Neural cell (in vitro differentiated cells): ENCODE data around the gene LCN9. TPM values are rescaled to one million over a fixed set of nuclear protein-coding genes. Genes with fewer than 3 reads are reported as not detected.
A peak's percentile ranks its signal among the peaks of the same experiment; 100 is the strongest.

ENCODE experiments used
- H2AFZ ChIP-seq: fragments of 200-600, 300-800 bp; sonication (generic), shearing (Covaris generic); 2 replicates; pipeline ENCODE4 v1.6.0; 2014; ENCODE audit warnings: low read depth, mild to moderate bottlenecking, antibody characterized with exemption, low read length, moderate library complexity
- H3F3A ChIP-seq: fragments of 200-600 bp; shearing (Covaris generic); 2 replicates; pipeline ENCODE4 v1.6.1; 2016; ENCODE audit warnings: mild to moderate bottlenecking, moderate library complexity, mixed read lengths, antibody characterized with exemption, low read length; ENCODE audit not compliant: insufficient read depth, poor library complexity, severe bottlenecking
- H3K27ac ChIP-seq: fragments of 200-600, 300-800 bp; sonication (generic), shearing (Covaris generic); 2 replicates; pipeline ENCODE4 v1.5.1; 2014; ENCODE audit warnings: mild to moderate bottlenecking, low read length, moderate library complexity
- H3K27me3 ChIP-seq: fragments of 300-800, 200-600 bp; sonication (generic), shearing (Covaris generic); 2 replicates; pipeline ENCODE4 v1.6.0; 2014; ENCODE audit warnings: mild to moderate bottlenecking, low read depth, low read length, moderate library complexity; ENCODE audit not compliant: insufficient read depth
- H3K36me3 ChIP-seq: fragments of 300-800, 200-600 bp; sonication (generic), shearing (Covaris generic); 2 replicates; pipeline ENCODE4 v1.5.1; 2014; ENCODE audit warnings: mild to moderate bottlenecking, antibody characterized with exemption, low read length, moderate library complexity; ENCODE audit not compliant: insufficient read depth
- H3K4me2 ChIP-seq: fragments of 300-800, 200-600 bp; sonication (generic), shearing (Covaris generic); 2 replicates; pipeline ENCODE4 v1.6.0; 2014; ENCODE audit warnings: mild to moderate bottlenecking, low read length
- H3K4me3 ChIP-seq: fragments of 300-800, 200-600 bp; sonication (generic), shearing (Covaris generic); 2 replicates; pipeline ENCODE4 v1.5.1; 2014; ENCODE audit warnings: mild to moderate bottlenecking, low read length, moderate library complexity
- H3K79me2 ChIP-seq: fragments of 200-600 bp; shearing (Covaris generic); replicated peaks from 2 replicates; pipeline ENCODE4 v1.6.0; 2014; ENCODE audit warnings: mild to moderate bottlenecking, low read length, moderate library complexity; ENCODE audit not compliant: insufficient read depth
- H3K9ac ChIP-seq: fragments of 300-800, 200-600 bp; sonication (generic), shearing (Covaris generic); 2 replicates; pipeline ENCODE4 v1.6.1; 2016; ENCODE audit warnings: mild to moderate bottlenecking, low read length, mixed read lengths
- H3K9me2 ChIP-seq: fragments of 200-600 bp; shearing (Covaris generic); 2 replicates; pipeline ENCODE4 v1.6.1; 2016; ENCODE audit warnings: mild to moderate bottlenecking, low read length, mixed read lengths; ENCODE audit not compliant: insufficient read depth
- H3K9me3 ChIP-seq: fragments of 200-600, 300-800 bp; sonication (generic), shearing (Covaris generic); 2 replicates; pipeline ENCODE4 v1.6.1; 2016; ENCODE audit warnings: mild to moderate bottlenecking, mixed run types, low read length, moderate library complexity, mixed read lengths
- H4K20me1 ChIP-seq: fragments of 200-600 bp; shearing (Covaris generic); 2 replicates; pipeline ENCODE4 v1.6.1; 2016; ENCODE audit warnings: mild to moderate bottlenecking, mixed run types; ENCODE audit not compliant: insufficient read depth
- CTCF ChIP-seq: fragments of 450-650 bp; IDR thresholded peaks from 2 replicates; pipeline ENCODE4 v1.5.1; 2014; ENCODE audit warnings: antibody characterized with exemption, mild to moderate bottlenecking, moderate library complexity; ENCODE audit not compliant: poor library complexity, severe bottlenecking
- MXI1 ChIP-seq: fragments of 450-650 bp; conservative IDR thresholded peaks from 2 replicates; pipeline ENCODE4 v1.6.1; 2014; ENCODE audit warnings: antibody characterized with exemption, mild to moderate bottlenecking; ENCODE audit not compliant: poor library complexity, severe bottlenecking
- POLR2AphosphoS5 ChIP-seq: IDR thresholded peaks from 2 replicates; pipeline ENCODE4 v1.6.1; 2012
- RAD21 ChIP-seq: fragments of 450-650 bp; conservative IDR thresholded peaks from 2 replicates; pipeline ENCODE4 v1.6.1; 2014; ENCODE audit warnings: antibody characterized with exemption, mild to moderate bottlenecking, moderate library complexity
- REST ChIP-seq: IDR thresholded peaks from 2 replicates; pipeline ENCODE4 v1.6.1; 2012; ENCODE audit warnings: borderline replicate concordance
- SMC3 ChIP-seq: fragments of 450-650 bp; conservative IDR thresholded peaks from 2 replicates; pipeline ENCODE4 v1.6.1; 2014; ENCODE audit warnings: antibody characterized with exemption, mild to moderate bottlenecking, moderate library complexity; ENCODE audit not compliant: poor library complexity
- TAF1 ChIP-seq: IDR thresholded peaks from 2 replicates; pipeline ENCODE4 v1.6.1; 2012; ENCODE audit warnings: low read depth
- polyA plus RNA-seq: library from polyadenylated mRNA; depleted of rRNA; stranded (reverse); fragments of >200 nt; gene quantifications from 2 replicates; pipeline ENCODE4 v1.2.3, GENCODE V29; 2014

The LCN9 gene
- polyA plus RNA-seq, 1 donor from 2014 or later = 2.5 TPM

- Histone ChIP-seq H3F3A (no peaks in the 10 kb centered on the region), H3K9me2 (no peaks in the 10 kb centered on the region), H2AFZ (no peak overlapping the region), H3K4me2 (no peak overlapping the region), H3K9me3 (no peaks in the 10 kb centered on the region), H3K36me3 (no peaks in the 10 kb centered on the region), H3K4me3 (peak overlapping the region; percentile 37), H4K20me1 (no peaks in the 10 kb centered on the region), H3K9ac (peak overlapping the region; percentile 21), H3K27me3 (no peaks in the 10 kb centered on the region), H3K79me2 (peaks cover 21% of the 10 kb centered on the region), H3K27ac (peak overlapping the region; percentile 3)
- TF ChIP-seq RAD21 (no peak), REST (no peak), TAF1 (peak; percentile 29)
Measured at GRCh38 chr9:135644631-135645218, 18.4 kb upstream of the LCN9 start.

- Histone ChIP-seq H3F3A (no peaks in the 10 kb centered on the region), H3K79me2 (peaks cover 22% of the 10 kb centered on the region), H2AFZ (peak overlapping the region; percentile 30), H3K9me2 (no peaks in the 10 kb centered on the region), H3K4me2 (peak overlapping the region; percentile 36), H4K20me1 (no peaks in the 10 kb centered on the region), H3K9me3 (no peaks in the 10 kb centered on the region), H3K27me3 (no peaks in the 10 kb centered on the region), H3K36me3 (no peaks in the 10 kb centered on the region), H3K4me3 (peak overlapping the region; percentile 56), H3K9ac (peak overlapping the region; percentile 32), H3K27ac (peak overlapping the region; percentile 46)
- TF ChIP-seq TAF1 (no peak), SMC3 (no peak), CTCF (no peak), MXI1 (peak; percentile 7), POLR2AphosphoS5 (peak; percentile 31)
Measured at GRCh38 chr9:135647884-135648283, 15.2 kb upstream of the LCN9 start.
